HCT116 (cell line): ENCODE data around the gene OR2A12. TPM values are rescaled to one million over a fixed set of nuclear protein-coding genes. Genes with fewer than 3 reads are reported as not detected.

Source experiments
- ATAC-seq: fragments of 200-7000 bp; cut with Tn5 transposase; 2 replicates; pipeline ENCODE4 v1.9.1; 2020; ENCODE audit warnings: mild to moderate bottlenecking, moderate library complexity
- BruUV-seq: library from RNA; stranded (reverse); fragments of 400-500 nt; replicated peaks from 2 replicates; lab custom pipeline; 2021; lab: Mats Ljungman, UMichigan
- CTCF ChIA-PET: fragments of 300-600 bp; sonication (Branson Sonifier 250); formaldehyde crosslinking; loops from one replicate; lab custom pipeline; 2021; ENCODE audit warnings: antibody characterized with exemption; lab: Charles Lee
- POLR2A ChIA-PET: fragments of 300-600, 350-600 bp; sonication (Branson Sonifier 250); formaldehyde crosslinking; loops from one replicate; lab custom pipeline; 2021; ENCODE audit warnings: antibody characterized with exemption; lab: Charles Lee
- RAD21 ChIA-PET, 2 experiments: fragments of 300-600 bp; sonication (Branson Sonifier 250); formaldehyde crosslinking; loops; one replicate each; lab custom pipeline; 2023; ENCODE audit warnings: low total read pairs in 2 of 2; ENCODE audit not compliant: uncharacterized antibody in 2 of 2, unreplicated experiment in 2 of 2, low non-redundant PET in 1 of 2; lab: Charles Lee
- DNase-seq: peaks from one replicate; pipeline ENCODE4 v3.0.0-alpha.2; 2010; ENCODE audit warnings: low read depth, low spot score
- H2AFZ ChIP-seq: fragments of 200-600 bp; shearing (Covaris generic), sonication (generic); 2 replicates; pipeline ENCODE4 v1.6.1; 2017; ENCODE audit warnings: low read depth, mixed run types, mixed read lengths, antibody characterized with exemption, low read length; ENCODE audit not compliant: poor library complexity, severe bottlenecking
- H3K27ac ChIP-seq: 2 replicates; pipeline ENCODE4 v1.5.1; 2012; ENCODE audit warnings: low read depth, low read length
- H3K27me3 ChIP-seq: fragments of 200-600 bp; sonication (generic); 2 replicates; pipeline ENCODE4 v1.6.1; 2016; ENCODE audit warnings: mixed run types, low read length, mixed read lengths; ENCODE audit not compliant: insufficient read depth
- H3K36me3 ChIP-seq, 2 experiments: fragments of 200-500 bp in 1 of 2; fragments of 200-600 bp in 1 of 2; sonication (Bioruptor generic) in 1 of 2; sonication (generic) in 1 of 2; 2 replicates each; pipeline versions ENCODE4 v1.5.1 to v1.6.1; 2014 to 2016; ENCODE audit warnings: low read length in 2 of 2, inconsistent platforms in 1 of 2, mixed read lengths in 1 of 2, mixed run types in 1 of 2; ENCODE audit not compliant: insufficient read depth in 2 of 2, control insufficient read depth in 1 of 2
- H3K4me1 ChIP-seq, 2 experiments: fragments of 200-600 bp in 1 of 2; sonication (generic) in 1 of 2; 2 replicates each; pipeline versions ENCODE4 v1.5.1 to v1.6.1; 2012 to 2017; ENCODE audit warnings: low read length in 2 of 2, inconsistent platforms in 1 of 2, mild to moderate bottlenecking in 1 of 2, mixed read lengths in 1 of 2, mixed run types in 1 of 2, moderate library complexity in 1 of 2; ENCODE audit not compliant: insufficient read depth in 2 of 2, control insufficient read depth in 1 of 2
- H3K4me2 ChIP-seq: fragments of 200-600 bp; sonication (generic); 2 replicates; pipeline ENCODE4 v1.6.1; 2017; ENCODE audit warnings: mixed run types, low read length, mixed read lengths
- H3K4me3 ChIP-seq, 2 experiments: fragments of 200-600 bp in 1 of 2; sonication (generic) in 1 of 2; replicated peaks in 1 of 2; 2 replicates each; pipeline ENCODE4 v1.5.1; 2011 to 2016; ENCODE audit warnings: low read length in 2 of 2, control low read depth in 1 of 2, low read depth in 1 of 2, mild to moderate bottlenecking in 1 of 2, mixed read lengths in 1 of 2, mixed run types in 1 of 2
- H3K79me2 ChIP-seq: fragments of 200-600 bp; sonication (generic); 2 replicates; pipeline ENCODE4 v1.6.1; 2017; ENCODE audit warnings: mild to moderate bottlenecking, mixed run types, low read length, moderate library complexity, mixed read lengths; ENCODE audit not compliant: insufficient read depth
- H3K9ac ChIP-seq: fragments of 200-600 bp; sonication (generic); 2 replicates; pipeline ENCODE4 v1.6.1; 2016; ENCODE audit warnings: low read length, mixed read lengths
- H3K9me2 ChIP-seq: fragments of 200-600 bp; sonication (generic), shearing (Covaris generic); 2 replicates; pipeline ENCODE4 v1.6.1; 2017; ENCODE audit warnings: mixed run types, mild to moderate bottlenecking, moderate library complexity; ENCODE audit not compliant: insufficient read depth
- H3K9me3 ChIP-seq, 2 experiments: fragments of 200-500 bp in 1 of 2; fragments of 200-600 bp in 1 of 2; sonication (Bioruptor generic) in 1 of 2; sonication (generic) in 1 of 2; 2 replicates each; pipeline ENCODE4 v1.6.1; 2014 to 2017; ENCODE audit warnings: low read length in 2 of 2, mixed read lengths in 2 of 2, inconsistent platforms in 1 of 2, low read depth in 1 of 2, mild to moderate bottlenecking in 1 of 2, mixed run types in 1 of 2, moderate library complexity in 1 of 2; ENCODE audit not compliant: control insufficient read depth in 1 of 2, insufficient read depth in 1 of 2
- H4K20me1 ChIP-seq: fragments of 200-600 bp; sonication (generic), shearing (Covaris generic); 2 replicates; pipeline ENCODE4 v1.6.1; 2017; ENCODE audit warnings: mixed run types, mild to moderate bottlenecking, moderate library complexity; ENCODE audit not compliant: insufficient read depth
- ATF3 ChIP-seq: IDR thresholded peaks from 2 replicates; pipeline ENCODE4 v1.6.1; 2012
- CTCF ChIP-seq, 3 experiments: fragments of 200-600 bp in 1 of 3; sonication (generic) in 1 of 3; IDR thresholded peaks in 2 of 3; conservative IDR thresholded peaks in 1 of 3; 2 replicates each; pipeline ENCODE4 v1.5.1; 2012 to 2017; ENCODE audit warnings: low read depth in 2 of 3, low read length in 2 of 3, antibody characterized with exemption in 1 of 3, borderline replicate concordance in 1 of 3, control low read depth in 1 of 3, mild to moderate bottlenecking in 1 of 3, mixed read lengths in 1 of 3, mixed run types in 1 of 3, moderate library complexity in 1 of 3; ENCODE audit not compliant: insufficient read depth in 1 of 3
- ELF1 ChIP-seq: IDR thresholded peaks from 2 replicates; pipeline ENCODE4 v1.6.1; 2012; ENCODE audit warnings: low read depth, borderline replicate concordance
- EZH2phosphoT487 ChIP-seq: fragments of 200-600 bp; IDR thresholded peaks from 2 replicates; pipeline ENCODE4 v1.6.1; 2018; ENCODE audit warnings: antibody characterized with exemption, borderline replicate concordance
- FOSL1 ChIP-seq: IDR thresholded peaks from 2 replicates; pipeline ENCODE4 v1.6.1; 2012; ENCODE audit warnings: low read depth
- MAX ChIP-seq: IDR thresholded peaks from 2 replicates; pipeline ENCODE4 v1.6.1; 2012
- RAD21 ChIP-seq: IDR thresholded peaks from 2 replicates; pipeline ENCODE4 v1.6.1; 2012; ENCODE audit warnings: low read depth, mild to moderate bottlenecking
- REST ChIP-seq: IDR thresholded peaks from 2 replicates; pipeline ENCODE4 v1.6.1; 2012; ENCODE audit warnings: low read depth
- SP1 ChIP-seq: IDR thresholded peaks from 2 replicates; pipeline ENCODE4 v1.6.1; 2012; ENCODE audit warnings: low read depth
- SRF ChIP-seq: IDR thresholded peaks from 2 replicates; pipeline ENCODE4 v1.6.1; 2012; ENCODE audit warnings: low read depth
- YY1 ChIP-seq: IDR thresholded peaks from 2 replicates; pipeline ENCODE4 v1.6.1; 2011; ENCODE audit warnings: low read length, low read depth, moderate library complexity, mild to moderate bottlenecking; ENCODE audit not compliant: insufficient replicate concordance; ENCODE audit errors: extremely low read depth
- ZBTB33 ChIP-seq: IDR thresholded peaks from 2 replicates; pipeline ENCODE4 v1.6.1; 2011; ENCODE audit warnings: mild to moderate bottlenecking, low read length, moderate library complexity; ENCODE audit not compliant: insufficient replicate concordance; ENCODE audit errors: extremely low read depth
- intact Hi-C: fragments of 100-400 bp; cut with micrococcal nuclease; formaldehyde crosslinking; loops from 2 replicates; pipeline ENCODE4 v1.10.0; 2022
- total RNA-seq: library from RNA; stranded (reverse); gene quantifications from one replicate; pipeline ENCODE4 v1.2.1, GENCODE V29; 2021; ENCODE audit not compliant: unreplicated experiment

The OR2A12 gene
- total RNA-seq, 1 experiment from 2014 or later: not detected

GRCh38 chr7:144127714-144128334, 41.7 kb downstream of the OR2A12 start:
- H3K36me3 ChIP-seq: no peaks in the 10 kb centered on the region
- H3K79me2 ChIP-seq: no peaks in the 10 kb centered on the region
- H2AFZ ChIP-seq: peak overlapping the region; percentile 94
- CTCF ChIA-PET: interaction anchor here (0.5 to 1.7 kb wide), 22 partner anchors 9 to 400 kb away, joined by 3 to 21 read pairs (median 4); partner anchors contain the start of genes OR2A2 and TCAF1
- H3K4me2 ChIP-seq: no peak overlapping the region
- H3K27ac ChIP-seq: no peak overlapping the region
- POLR2A ChIA-PET: no interaction called here
- RAD21 ChIA-PET: interaction anchor here in 1 of 2 experiments (0.6 to 0.8 kb wide), 3 partner anchors 86 to 391 kb away, joined by 3 read pairs; no protein-coding TSS in a partner anchor
- no peak overlapping the region for H3K9ac ChIP-seq
- DNase-seq (peak; percentile 85), ATAC-seq (peak; percentile 99)
- H3K9me2 ChIP-seq: no peaks in the 10 kb centered on the region
- no peaks in the 10 kb centered on the region for H4K20me1 ChIP-seq
- no TSS peak for BruUV-seq
- H3K4me1 ChIP-seq: no peaks in the 10 kb centered on the region
- no peaks in the 10 kb centered on the region for H3K9me3 ChIP-seq
- no peaks in the 10 kb centered on the region for H3K27me3 ChIP-seq
- TF ChIP-seq ZBTB33 (no peak), MAX (peak; percentile 62), FOSL1 (no peak), SP1 (no peak), SRF (no peak), ELF1 (no peak; the same call in 1 of the 2 replicates), RAD21 (peak; percentile 90), ATF3 (no peak), EZH2phosphoT487 (no peak), CTCF (IDR thresholded peaks at IDR 0.05 in 2 of 3, conservative IDR thresholded peaks at IDR 0.05 in 1 of 3; ENCODE audit: borderline replicate concordance in 1 of 3, insufficient read depth in 1 of 3, low read depth in 2 of 3, low read length in 2 of 3) (peak; percentile 83 to 91 (median 87)), YY1 (no peak), REST (no peak)
- intact Hi-C loops: loop anchor here (5.0 kb wide), 2 partner anchors 101 to 226 kb away; partner anchors contain the start of gene TCAF1
- H3K4me3 ChIP-seq: no peak overlapping the region
